HCT116 (cell line): ENCODE results near the gene PURB. TPM values are rescaled to one million over a fixed set of nuclear protein-coding genes. Genes with fewer than 3 reads are reported as not detected.
"Not testable (repeated sequence)": the region's sequence is repeated elsewhere in the genome, so short reads cannot be mapped to it uniquely, and the experiment has no call there.

Experiments used
- ATAC-seq: fragments of 200-7000 bp; cut with Tn5 transposase; 2 replicates; pipeline ENCODE4 v1.9.1; 2020; ENCODE audit warnings: mild to moderate bottlenecking, moderate library complexity
- BruUV-seq: library from RNA; stranded (reverse); fragments of 400-500 nt; replicated peaks from 2 replicates; lab custom pipeline; 2021; lab: Mats Ljungman, UMichigan
- CTCF ChIA-PET: fragments of 300-600 bp; sonication (Branson Sonifier 250); formaldehyde crosslinking; loops from one replicate; lab custom pipeline; 2021; ENCODE audit warnings: antibody characterized with exemption; lab: Charles Lee
- POLR2A ChIA-PET: fragments of 300-600, 350-600 bp; sonication (Branson Sonifier 250); formaldehyde crosslinking; loops from one replicate; lab custom pipeline; 2021; ENCODE audit warnings: antibody characterized with exemption; lab: Charles Lee
- RAD21 ChIA-PET, 2 experiments: fragments of 300-600 bp; sonication (Branson Sonifier 250); formaldehyde crosslinking; loops; one replicate each; lab custom pipeline; 2023; ENCODE audit warnings: low total read pairs in 2 of 2; ENCODE audit not compliant: uncharacterized antibody in 2 of 2, unreplicated experiment in 2 of 2, low non-redundant PET in 1 of 2; lab: Charles Lee
- DNase-seq: peaks from one replicate; pipeline ENCODE4 v3.0.0-alpha.2; 2010; ENCODE audit warnings: low read depth, low spot score
- H2AFZ ChIP-seq: fragments of 200-600 bp; shearing (Covaris generic), sonication (generic); 2 replicates; pipeline ENCODE4 v1.6.1; 2017; ENCODE audit warnings: low read depth, mixed run types, mixed read lengths, antibody characterized with exemption, low read length; ENCODE audit not compliant: poor library complexity, severe bottlenecking
- H3K27ac ChIP-seq: 2 replicates; pipeline ENCODE4 v1.5.1; 2012; ENCODE audit warnings: low read depth, low read length
- H3K27me3 ChIP-seq: fragments of 200-600 bp; sonication (generic); 2 replicates; pipeline ENCODE4 v1.6.1; 2016; ENCODE audit warnings: mixed run types, low read length, mixed read lengths; ENCODE audit not compliant: insufficient read depth
- H3K36me3 ChIP-seq, 2 experiments: fragments of 200-500 bp in 1 of 2; fragments of 200-600 bp in 1 of 2; sonication (Bioruptor generic) in 1 of 2; sonication (generic) in 1 of 2; 2 replicates each; pipeline versions ENCODE4 v1.5.1 to v1.6.1; 2014 to 2016; ENCODE audit warnings: low read length in 2 of 2, inconsistent platforms in 1 of 2, mixed read lengths in 1 of 2, mixed run types in 1 of 2; ENCODE audit not compliant: insufficient read depth in 2 of 2, control insufficient read depth in 1 of 2
- H3K4me1 ChIP-seq, 2 experiments: fragments of 200-600 bp in 1 of 2; sonication (generic) in 1 of 2; 2 replicates each; pipeline versions ENCODE4 v1.5.1 to v1.6.1; 2012 to 2017; ENCODE audit warnings: low read length in 2 of 2, inconsistent platforms in 1 of 2, mild to moderate bottlenecking in 1 of 2, mixed read lengths in 1 of 2, mixed run types in 1 of 2, moderate library complexity in 1 of 2; ENCODE audit not compliant: insufficient read depth in 2 of 2, control insufficient read depth in 1 of 2
- H3K4me2 ChIP-seq: fragments of 200-600 bp; sonication (generic); 2 replicates; pipeline ENCODE4 v1.6.1; 2017; ENCODE audit warnings: mixed run types, low read length, mixed read lengths
- H3K4me3 ChIP-seq, 2 experiments: fragments of 200-600 bp in 1 of 2; sonication (generic) in 1 of 2; replicated peaks in 1 of 2; 2 replicates each; pipeline ENCODE4 v1.5.1; 2011 to 2016; ENCODE audit warnings: low read length in 2 of 2, control low read depth in 1 of 2, low read depth in 1 of 2, mild to moderate bottlenecking in 1 of 2, mixed read lengths in 1 of 2, mixed run types in 1 of 2
- H3K79me2 ChIP-seq: fragments of 200-600 bp; sonication (generic); 2 replicates; pipeline ENCODE4 v1.6.1; 2017; ENCODE audit warnings: mild to moderate bottlenecking, mixed run types, low read length, moderate library complexity, mixed read lengths; ENCODE audit not compliant: insufficient read depth
- H3K9ac ChIP-seq: fragments of 200-600 bp; sonication (generic); 2 replicates; pipeline ENCODE4 v1.6.1; 2016; ENCODE audit warnings: low read length, mixed read lengths
- H3K9me2 ChIP-seq: fragments of 200-600 bp; sonication (generic), shearing (Covaris generic); 2 replicates; pipeline ENCODE4 v1.6.1; 2017; ENCODE audit warnings: mixed run types, mild to moderate bottlenecking, moderate library complexity; ENCODE audit not compliant: insufficient read depth
- H3K9me3 ChIP-seq, 2 experiments: fragments of 200-500 bp in 1 of 2; fragments of 200-600 bp in 1 of 2; sonication (Bioruptor generic) in 1 of 2; sonication (generic) in 1 of 2; 2 replicates each; pipeline ENCODE4 v1.6.1; 2014 to 2017; ENCODE audit warnings: low read length in 2 of 2, mixed read lengths in 2 of 2, inconsistent platforms in 1 of 2, low read depth in 1 of 2, mild to moderate bottlenecking in 1 of 2, mixed run types in 1 of 2, moderate library complexity in 1 of 2; ENCODE audit not compliant: control insufficient read depth in 1 of 2, insufficient read depth in 1 of 2
- H4K20me1 ChIP-seq: fragments of 200-600 bp; sonication (generic), shearing (Covaris generic); 2 replicates; pipeline ENCODE4 v1.6.1; 2017; ENCODE audit warnings: mixed run types, mild to moderate bottlenecking, moderate library complexity; ENCODE audit not compliant: insufficient read depth
- CBX3 ChIP-seq: IDR thresholded peaks from 2 replicates; pipeline ENCODE4 v1.6.1; 2012; ENCODE audit warnings: low read depth
- CTCF ChIP-seq, 3 experiments: fragments of 200-600 bp in 1 of 3; sonication (generic) in 1 of 3; IDR thresholded peaks in 2 of 3; conservative IDR thresholded peaks in 1 of 3; 2 replicates each; pipeline ENCODE4 v1.5.1; 2012 to 2017; ENCODE audit warnings: low read depth in 2 of 3, low read length in 2 of 3, antibody characterized with exemption in 1 of 3, borderline replicate concordance in 1 of 3, control low read depth in 1 of 3, mild to moderate bottlenecking in 1 of 3, mixed read lengths in 1 of 3, mixed run types in 1 of 3, moderate library complexity in 1 of 3; ENCODE audit not compliant: insufficient read depth in 1 of 3
- EZH2 ChIP-seq: fragments of 200-600 bp; sonication (generic); IDR thresholded peaks from 2 replicates; pipeline ENCODE4 v1.6.1; 2017; ENCODE audit warnings: antibody characterized with exemption, mixed run types
- POLR2A ChIP-seq: IDR thresholded peaks from 2 replicates; pipeline ENCODE4 v1.7.0; 2011; ENCODE audit warnings: borderline replicate concordance; ENCODE audit not compliant: insufficient read depth, insufficient read length; ENCODE audit errors: extremely low read depth
- POLR2AphosphoS5 ChIP-seq: IDR thresholded peaks from 2 replicates; pipeline ENCODE4 v1.6.1; 2011; ENCODE audit warnings: mild to moderate bottlenecking, low read depth, low read length, moderate library complexity
- RAD21 ChIP-seq: IDR thresholded peaks from 2 replicates; pipeline ENCODE4 v1.6.1; 2012; ENCODE audit warnings: low read depth, mild to moderate bottlenecking
- ZFX ChIP-seq: fragments of 450-650 bp; IDR thresholded peaks from 2 replicates; pipeline ENCODE4 v1.6.1; 2017
- ZNF274 ChIP-seq: fragments of 200-500 bp; sonication (Bioruptor generic); IDR thresholded peaks from 2 replicates; pipeline ENCODE4 v1.6.1; 2014; ENCODE audit warnings: mild to moderate bottlenecking, low read depth, low read length, inconsistent platforms
- intact Hi-C: fragments of 100-400 bp; cut with micrococcal nuclease; formaldehyde crosslinking; loops from 2 replicates; pipeline ENCODE4 v1.10.0; 2022
- total RNA-seq: library from RNA; stranded (reverse); gene quantifications from one replicate; pipeline ENCODE4 v1.2.1, GENCODE V29; 2021; ENCODE audit not compliant: unreplicated experiment
- TF ChIP-seq, protein P1 (sequence below): IDR thresholded peaks from 2 replicates; pipeline ENCODE4 v1.6.1; 2012

The PURB gene
- total RNA-seq, 1 experiment from 2014 or later: 13.2 TPM

GRCh38 chr7:44885394-44886317 lies at the start of gene PURB (continued):
- TF ChIP-seq CTCF (IDR thresholded peaks at IDR 0.05 in 2 of 3, conservative IDR thresholded peaks at IDR 0.05 in 1 of 3; ENCODE audit: borderline replicate concordance in 1 of 3, insufficient read depth in 1 of 3, low read depth in 2 of 3, low read length in 2 of 3): no peak
- TF ChIP-seq ZNF274: no peak
- peak; percentile 68; the same call in 1 of the 2 replicates for TF ChIP-seq CBX3
- TF ChIP-seq POLR2A: peak; percentile 91
- TF ChIP-seq RAD21: no peak
- TF ChIP-seq, all 23 proteins: peak for 11

GRCh38 chr7:44935016-44935415 lies 49.7 kb upstream of the PURB start:
- ChIA-PET CTCF (no interaction called here), POLR2A (no interaction called here), RAD21 (no interaction called here)
- Histone ChIP-seq H3K9ac (no peak overlapping the region), H3K27ac (no peak overlapping the region), H3K4me1 (no peaks in the 10 kb centered on the region), H3K4me3 (no peak overlapping the region), H3K9me2 (no peaks in the 10 kb centered on the region), H3K9me3 (no peaks in the 10 kb centered on the region), H4K20me1 (no peaks in the 10 kb centered on the region), H3K4me2 (no peak overlapping the region), H3K36me3 (no peaks in the 10 kb centered on the region), H2AFZ (no peak overlapping the region), H3K79me2 (no peaks in the 10 kb centered on the region), H3K27me3 (no peaks in the 10 kb centered on the region)
- ATAC-seq (no peak), DNase-seq (no peak)
- intact Hi-C loops: no loop called here
- TF ChIP-seq, protein P1, sequence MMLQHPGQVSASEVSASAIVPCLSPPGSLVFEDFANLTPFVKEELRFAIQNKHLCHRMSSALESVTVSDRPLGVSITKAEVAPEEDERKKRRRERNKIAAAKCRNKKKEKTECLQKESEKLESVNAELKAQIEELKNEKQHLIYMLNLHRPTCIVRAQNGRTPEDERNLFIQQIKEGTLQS: no peak
- TF ChIP-seq CBX3: no peak
- TF ChIP-seq ZFX: no peak
- TF ChIP-seq POLR2AphosphoS5: no peak
- no peak for TF ChIP-seq EZH2
- no TSS peak for BruUV-seq

- H3K4me1 ChIP-seq, H3K36me3 ChIP-seq, H3K79me2 ChIP-seq, H3K27ac ChIP-seq, DNase-seq, H3K9me3 ChIP-seq, H2AFZ ChIP-seq, H4K20me1 ChIP-seq, POLR2A ChIA-PET, RAD21 ChIA-PET, BruUV-seq, H3K4me2 ChIP-seq, CTCF ChIA-PET, H3K27me3 ChIP-seq, intact Hi-C loops, H3K4me3 ChIP-seq, ATAC-seq, H3K9ac ChIP-seq, H3K9me2 ChIP-seq: not testable (repeated sequence)
These were observed 49.2 kb upstream of the PURB start for GRCh38 chr7:44934510-44934909.
